CD4-positive, alpha-beta T cell treated with Interleukin-12 subunit alpha and Interleukin-12 subunit beta, for 1 hour (primary cell): ENCODE data around the gene NCOR2.
A peak's percentile ranks its signal among the peaks of the same experiment; 100 is the strongest.
"Not testable (repeated sequence)": the region's sequence is repeated elsewhere in the genome, so short reads cannot be mapped to it uniquely, and the experiment has no call there.

Experiments used
- DNase-seq: peaks from one replicate; pipeline ENCODE4 v3.0.0-alpha.2; 2020

NCOR2 gene

DNA sequence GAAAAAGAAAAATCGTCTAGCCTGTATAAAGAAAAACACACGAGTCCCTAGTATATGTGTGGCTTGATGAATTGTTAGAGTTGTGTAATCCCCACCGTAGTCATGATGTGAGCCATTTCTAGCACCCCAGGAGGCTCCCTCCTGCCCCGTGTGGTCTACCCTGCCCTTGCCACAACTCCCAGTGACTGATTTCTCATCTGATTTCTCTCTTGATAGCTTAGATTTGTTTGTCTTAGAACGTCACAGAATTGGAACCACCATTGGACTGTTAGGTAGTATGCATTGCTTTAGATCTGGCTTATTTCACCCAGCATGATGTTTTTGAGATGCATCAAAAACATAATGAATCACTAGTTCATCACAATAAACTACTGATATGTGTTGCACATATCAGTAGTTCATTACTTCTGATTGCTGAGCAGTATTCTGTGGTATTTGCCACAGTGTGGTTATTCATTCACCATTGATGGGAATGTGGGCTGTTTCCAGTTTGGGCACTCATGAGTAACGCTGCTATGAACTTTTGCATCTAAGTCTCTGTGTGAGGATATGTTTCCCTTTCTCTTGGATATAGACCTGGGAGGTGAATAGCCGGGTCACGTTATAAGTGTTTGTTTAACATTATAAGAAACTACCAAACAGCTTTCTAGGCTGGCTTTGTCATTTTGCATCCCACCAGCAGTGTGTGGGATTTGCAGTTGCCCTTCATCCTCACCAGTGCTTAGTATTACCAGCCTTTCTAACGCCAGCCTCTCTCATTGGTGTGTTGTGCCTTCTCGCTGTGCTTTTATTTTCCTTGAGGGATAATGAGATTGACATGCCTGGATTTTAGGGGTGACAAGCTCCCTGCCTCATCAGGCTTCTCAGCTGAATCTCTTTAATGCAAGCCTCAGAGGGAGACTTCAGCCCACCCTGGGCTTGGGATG lies 31.9 kb upstream of the NCOR2 start:
- no peak for DNase-seq

DNA sequence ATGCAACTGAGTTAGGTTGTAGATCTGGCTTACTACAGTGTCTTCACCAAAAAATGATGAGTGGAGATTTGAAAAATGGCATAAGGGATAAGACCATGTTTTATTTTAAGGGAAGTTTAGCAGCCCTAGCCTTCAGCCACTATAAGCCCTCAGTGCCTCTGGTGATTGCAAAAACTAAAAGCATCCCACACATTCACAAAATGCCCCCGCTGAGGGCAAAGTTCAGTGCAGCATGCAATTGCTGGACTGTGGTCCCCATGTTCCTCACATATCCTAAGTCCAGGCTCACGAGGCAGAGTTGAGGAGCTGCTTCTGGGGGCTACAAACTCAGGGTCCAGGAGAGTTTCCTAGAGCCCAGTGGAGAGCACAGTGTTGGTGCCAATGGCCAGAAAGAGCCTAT lies 29.6 kb upstream of the NCOR2 start:
- DNase-seq, result no peak

DNA sequence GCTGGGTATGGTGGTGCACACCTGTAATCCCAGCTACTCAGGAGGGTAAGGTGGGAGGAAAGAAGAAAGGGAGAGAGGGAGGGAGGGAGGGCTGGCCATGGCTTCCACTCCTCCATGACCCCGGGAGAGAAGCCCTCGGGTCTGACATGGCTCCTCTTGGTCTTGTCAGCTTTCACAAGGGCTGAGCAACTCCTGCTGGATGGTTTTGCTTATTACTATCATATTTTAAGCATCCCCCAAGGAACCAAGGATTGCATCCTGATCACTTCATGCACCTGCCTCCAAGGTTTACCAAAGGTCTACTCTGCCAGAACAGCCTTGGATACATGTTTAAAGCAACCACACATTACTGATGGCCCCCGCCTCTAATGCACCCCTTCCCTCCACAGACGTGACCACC lies 28.0 kb upstream of the NCOR2 start:
- no peak for DNase-seq

DNA sequence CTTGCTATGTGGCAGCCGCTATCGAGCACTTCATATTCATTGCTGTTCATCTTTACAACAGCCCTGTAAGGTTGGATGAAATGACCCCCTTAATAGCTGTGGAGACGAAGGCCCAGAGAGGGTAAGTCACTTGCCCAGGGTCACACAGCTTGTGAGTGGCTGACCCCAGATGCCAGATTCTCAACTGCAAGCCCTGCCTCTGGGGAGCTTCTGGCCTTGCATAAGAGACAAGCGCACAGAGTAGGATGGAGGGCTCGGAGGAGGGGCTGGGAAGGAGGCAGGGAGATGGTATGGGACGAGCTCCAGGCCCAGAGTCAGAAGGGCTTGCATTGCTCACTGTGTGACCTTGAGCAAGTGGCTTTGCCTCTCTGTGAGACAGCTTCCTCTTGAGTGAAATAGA lies 27.4 kb upstream of the NCOR2 start:
- DNase-seq, result no peak

DNA sequence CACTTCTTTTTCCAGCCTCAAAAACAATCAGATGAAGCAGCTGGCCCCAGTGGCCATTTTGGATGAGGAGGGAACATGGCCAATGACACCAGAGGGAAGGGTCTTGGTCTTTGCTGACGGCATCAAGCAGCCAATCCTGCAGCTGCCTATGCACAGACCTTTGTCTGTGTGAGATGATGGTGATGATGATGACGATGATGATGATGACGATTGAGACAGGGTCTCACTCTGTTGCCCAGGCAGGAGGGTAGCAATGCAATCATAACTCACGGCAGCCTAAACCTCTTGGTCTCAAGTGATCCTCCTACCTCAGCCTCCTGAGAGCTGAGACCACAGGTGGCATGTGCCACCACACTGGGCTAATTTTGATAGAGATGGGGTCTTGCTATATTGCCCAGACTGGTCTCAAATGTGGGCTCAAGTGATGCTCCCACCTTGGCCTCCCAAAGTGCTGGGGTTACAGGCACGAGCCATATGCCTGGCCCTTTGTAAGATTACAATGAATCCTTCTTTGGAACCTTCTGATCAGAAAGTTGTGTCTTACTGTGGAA lies 26.5 kb upstream of the NCOR2 start:
- no peak for DNase-seq

DNA sequence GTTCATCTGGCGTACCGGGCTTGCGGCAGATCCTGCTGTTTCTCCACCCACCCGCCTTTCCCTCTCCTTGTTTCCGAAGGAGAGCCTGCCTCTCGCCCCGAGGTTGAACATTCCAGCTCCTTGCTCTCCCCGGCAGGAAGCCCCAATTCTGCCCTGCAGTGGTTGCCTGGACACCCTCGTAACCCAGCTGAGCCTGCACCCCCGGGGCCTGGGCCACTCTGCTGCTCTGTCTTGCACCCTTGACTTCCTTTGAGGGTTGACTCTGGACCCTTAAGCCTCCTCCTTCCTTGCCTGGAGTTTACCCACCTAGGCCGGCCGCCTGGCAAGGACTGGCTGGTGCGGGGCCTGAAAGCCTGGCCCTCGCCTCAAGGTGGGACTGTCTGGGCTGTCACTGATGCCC lies 25.8 kb upstream of the NCOR2 start:
- no peak for DNase-seq

DNA sequence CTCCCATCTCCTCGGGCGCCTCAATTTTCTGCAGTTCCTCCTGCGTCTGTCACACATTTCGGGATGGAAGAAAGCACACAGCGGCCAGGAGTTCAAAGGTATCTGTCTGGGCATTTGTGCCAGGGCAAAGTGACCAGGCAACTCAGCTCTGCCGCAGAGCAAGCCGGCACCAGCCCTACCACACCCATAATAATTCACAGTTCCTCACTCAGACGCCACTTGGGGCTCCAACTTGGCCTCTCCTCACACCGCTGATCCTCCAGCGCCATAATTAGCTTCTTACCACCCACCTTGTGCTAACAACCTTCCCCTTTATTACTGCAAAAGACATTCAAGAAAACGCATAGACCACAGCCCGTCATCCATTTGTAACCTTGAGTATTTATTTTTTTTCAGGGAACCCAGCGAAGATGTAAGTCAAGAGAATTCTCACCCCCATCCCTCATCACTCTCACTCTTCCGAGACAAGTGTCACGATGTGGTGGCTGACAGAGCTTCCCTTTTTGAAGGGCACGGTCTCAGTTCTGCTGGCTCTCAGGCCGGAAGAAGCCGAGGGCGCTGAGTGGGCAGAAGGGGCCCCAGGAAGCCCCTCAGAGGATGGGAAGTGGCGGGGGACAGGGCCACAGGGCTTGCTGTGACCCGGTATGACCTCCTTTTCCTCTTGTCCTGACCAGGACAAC lies 25.2 kb upstream of the NCOR2 start:
- DNase-seq, result no peak

DNA sequence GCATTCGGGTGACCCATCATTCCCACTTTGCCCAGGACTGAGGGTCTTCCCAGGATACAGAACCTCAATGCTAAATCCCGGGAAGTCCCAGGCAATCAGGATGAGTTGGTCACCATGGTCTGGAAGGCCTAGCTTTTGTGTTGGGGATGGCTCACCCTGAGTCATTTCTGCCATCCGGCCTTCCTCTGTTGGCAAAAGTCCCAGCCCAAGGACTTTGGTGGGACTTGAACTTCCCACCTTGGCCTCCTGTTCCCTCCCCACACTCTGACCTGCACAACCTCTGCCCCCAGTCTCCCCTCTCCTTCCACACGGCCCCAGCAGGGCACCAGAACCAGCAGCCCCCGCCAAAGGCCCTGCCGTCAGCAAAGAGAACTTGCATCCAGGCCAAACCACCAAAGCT lies 24.6 kb upstream of the NCOR2 start:
- no peak for DNase-seq

DNA sequence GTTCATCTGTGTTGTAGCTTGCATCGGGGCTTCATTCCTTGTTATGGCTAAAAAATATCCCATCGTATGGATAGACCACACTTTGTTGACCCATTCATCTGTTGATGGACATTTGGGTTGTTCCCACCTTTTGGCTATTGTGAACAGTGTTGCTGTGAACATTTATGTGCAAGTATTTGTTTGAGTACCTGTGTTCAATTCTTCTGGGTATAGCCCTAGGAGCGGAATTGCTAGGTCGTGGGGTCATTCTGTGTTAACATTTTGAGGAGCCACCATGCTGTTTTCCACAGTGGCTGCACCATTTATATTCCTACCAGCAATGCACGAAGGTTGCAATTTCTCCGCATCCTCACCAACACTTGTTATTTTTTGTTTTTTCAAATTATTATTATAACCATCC lies 23.0 kb upstream of the NCOR2 start:
- DNase-seq, result no peak

DNA sequence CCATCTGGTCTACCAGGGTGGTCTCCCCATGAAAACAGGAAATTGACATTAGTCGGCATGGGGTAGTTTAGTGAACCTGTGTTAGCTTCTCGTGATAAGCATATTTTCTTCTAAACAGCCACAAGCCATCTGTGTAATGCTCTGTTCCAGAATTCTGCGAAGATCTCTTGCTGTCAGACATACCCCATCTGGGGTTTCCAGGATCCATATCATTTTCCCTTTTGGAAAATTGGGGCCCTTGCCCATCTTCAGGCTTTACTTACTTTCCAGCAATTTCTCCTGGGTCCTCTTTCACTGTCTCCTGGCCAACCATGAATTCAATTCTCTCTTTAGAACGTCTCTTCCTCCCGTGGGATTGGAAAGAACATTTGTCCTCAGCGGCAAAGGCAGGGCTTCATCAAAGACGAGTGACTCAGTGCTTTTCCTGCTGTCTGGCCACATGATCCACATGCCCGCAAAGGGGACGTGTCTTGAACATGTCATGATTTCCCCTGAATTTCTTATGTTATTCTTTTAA lies 21.4 kb upstream of the NCOR2 start:
- peak; percentile 17 for DNase-seq

DNA sequence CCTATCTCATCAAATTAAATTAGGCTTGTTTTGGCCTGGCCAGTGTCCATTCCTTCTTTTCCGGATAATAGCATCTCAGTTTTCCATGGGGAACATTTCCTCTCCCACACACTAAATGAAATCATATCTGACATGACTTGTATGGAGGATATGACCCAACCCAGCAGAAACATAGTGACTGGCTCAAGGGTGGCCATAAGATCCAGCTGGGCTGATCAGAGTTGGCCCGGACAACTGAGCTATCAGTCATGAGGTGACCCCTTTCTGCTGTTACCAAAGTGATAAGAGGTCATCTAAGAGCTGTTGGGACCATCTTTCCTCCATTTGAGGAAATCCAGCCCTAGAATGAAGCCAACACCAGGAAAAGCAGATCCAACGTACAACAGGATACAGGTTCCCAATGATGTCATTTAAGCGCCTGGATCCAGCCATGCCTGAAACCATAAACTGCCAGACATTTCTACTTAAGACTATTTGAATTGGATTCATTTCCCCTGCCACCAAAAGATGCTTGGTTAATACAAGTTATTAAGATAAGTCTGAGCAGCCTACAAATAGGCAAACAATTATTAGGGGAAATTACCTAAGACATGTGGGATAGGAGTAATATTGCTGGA lies 20.7 kb upstream of the NCOR2 start:
- no peak for DNase-seq

DNA sequence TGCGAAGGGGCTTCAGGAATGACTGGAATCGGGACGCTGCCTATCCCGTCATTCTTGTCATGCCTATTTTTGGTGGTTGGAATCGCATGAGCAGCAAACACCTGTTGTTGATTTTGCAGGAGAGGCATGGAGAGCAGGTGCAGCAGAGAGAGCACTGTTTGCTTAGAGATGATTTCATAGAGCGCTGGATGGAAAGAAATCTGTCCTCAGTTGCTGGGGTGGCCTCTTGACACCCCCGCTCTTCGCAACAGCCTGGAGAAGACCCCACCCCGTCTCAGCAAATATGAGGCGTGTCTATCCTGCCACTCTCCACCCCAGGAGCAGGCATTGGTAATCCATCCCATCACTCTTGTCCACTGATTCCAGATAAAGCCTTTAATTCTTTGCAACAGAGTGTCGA lies 19.3 kb upstream of the NCOR2 start:
- DNase-seq, result no peak

DNA sequence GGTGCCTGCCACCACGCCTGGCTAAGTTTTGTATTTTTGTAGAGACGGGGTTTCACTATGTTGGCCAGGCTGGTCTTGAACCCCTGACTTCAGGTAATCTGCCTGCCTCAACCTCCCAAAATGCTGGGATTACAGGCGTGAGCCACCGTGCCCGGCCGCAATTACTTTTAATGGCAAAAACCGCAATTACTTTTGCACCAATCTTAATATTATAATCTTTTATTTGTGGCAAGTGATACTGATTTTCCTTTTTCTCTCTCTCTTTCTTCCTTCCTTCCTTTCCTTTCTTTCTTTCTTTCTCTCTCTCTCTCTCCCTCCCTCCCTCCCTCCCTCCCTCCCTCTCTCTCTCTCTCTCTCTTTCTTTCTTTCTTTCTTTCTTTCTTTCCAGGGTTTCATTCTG lies 17.1 kb upstream of the NCOR2 start:
- DNase-seq, result not testable (repeated sequence)

DNA sequence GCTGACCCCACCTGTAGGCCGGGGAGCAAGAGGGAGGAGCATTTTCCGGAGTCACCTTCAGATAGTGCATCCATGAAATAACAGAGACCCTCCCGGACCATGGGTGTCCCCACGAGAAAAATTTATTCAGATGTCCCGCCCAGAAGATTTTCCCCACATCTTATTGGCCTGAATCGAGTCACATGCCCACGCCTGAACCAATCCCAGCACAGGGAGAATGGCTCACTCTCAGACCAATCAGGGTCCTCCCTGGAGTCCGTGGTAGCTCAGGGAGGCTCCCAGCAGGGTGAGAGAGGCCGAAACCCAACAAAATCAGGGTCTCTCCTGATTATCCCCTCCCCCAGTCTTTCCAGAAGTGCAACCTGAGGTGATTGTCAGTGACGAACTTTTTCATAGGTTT lies 16.4 kb upstream of the NCOR2 start:
- DNase-seq, result no peak

DNA sequence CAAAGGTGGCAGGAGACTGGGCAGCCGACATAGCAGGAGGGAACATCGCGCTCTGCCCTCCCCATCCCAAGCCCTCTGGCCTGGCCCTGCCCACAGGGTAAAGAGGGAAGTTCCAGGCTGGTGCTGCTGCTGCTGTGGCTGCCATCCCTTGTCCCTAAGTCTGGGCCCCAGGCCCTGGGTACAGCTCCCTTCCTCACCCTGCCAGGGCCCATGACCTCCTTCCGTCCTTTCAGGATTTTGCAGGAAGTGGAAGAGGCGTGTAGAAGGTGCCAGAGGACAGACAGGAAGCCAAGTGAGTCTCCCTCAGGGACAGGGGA lies 14.7 kb upstream of the NCOR2 start:
- no peak for DNase-seq

DNA sequence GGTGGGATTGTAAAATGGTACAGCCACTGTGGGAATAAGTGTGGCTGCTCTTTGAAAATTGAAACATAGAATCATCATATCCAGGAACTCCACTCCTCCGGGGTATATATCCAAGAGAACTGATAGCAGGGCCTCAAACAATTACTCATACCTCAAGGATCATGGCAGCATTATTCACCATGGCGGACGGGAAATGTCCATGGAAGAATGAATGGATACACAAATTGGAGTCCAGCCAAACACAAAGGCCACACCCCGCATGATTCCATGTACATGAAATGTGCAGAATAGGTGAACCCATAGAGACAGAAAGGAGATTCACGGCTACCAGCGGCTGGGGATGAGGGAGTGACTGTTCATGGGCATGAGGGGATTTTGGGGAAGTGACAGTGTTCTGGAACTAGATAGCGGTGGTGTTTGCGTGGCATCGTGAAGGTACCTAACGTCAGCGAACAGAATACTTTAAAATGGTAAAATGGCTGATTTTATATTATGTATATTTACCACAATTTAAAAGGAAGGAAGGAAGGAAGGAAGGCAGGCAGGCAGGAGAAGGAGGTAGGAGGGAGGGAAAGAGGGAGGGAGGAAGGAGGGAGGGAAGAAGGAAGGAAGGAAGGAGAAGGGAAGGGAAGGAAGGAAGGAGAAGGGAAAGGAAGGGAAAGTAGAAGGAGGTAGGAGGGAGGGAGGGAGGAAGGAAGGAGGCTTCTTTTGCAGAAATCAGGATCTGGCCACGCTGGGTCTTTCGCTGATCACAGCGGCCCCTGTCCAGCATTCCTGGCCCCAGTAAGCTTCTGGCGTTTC lies 14.1 kb upstream of the NCOR2 start:
- DNase-seq, result no peak

DNA sequence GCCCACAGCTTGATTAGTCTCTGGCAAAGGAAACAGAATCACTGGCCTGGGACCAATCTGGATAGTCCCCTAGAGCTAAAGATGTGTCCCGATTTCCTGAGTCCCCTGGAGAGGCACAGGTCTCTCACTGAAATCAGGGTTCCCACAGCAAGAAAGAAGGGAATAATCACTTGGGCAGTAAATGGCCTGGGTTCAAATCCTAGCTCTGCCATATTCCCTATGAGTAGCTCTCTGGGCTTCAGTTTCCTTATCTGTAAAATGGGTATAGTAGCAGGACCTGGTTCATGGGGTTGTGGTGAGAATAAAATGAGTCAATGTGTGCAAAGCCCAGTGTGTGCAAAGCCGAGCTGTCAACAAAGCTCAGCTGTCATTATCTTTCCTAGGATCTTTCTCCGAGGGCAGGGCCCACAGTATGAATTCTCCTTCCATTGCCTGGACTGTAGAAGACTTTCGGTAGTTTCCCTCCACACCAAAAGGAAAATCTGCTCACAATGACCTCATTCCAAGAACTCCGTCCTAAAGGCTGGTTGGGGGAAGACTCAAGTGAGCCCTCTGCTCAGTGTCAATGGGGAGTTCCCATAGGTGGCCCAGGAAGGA lies 12.6 kb upstream of the NCOR2 start:
- DNase-seq, result no peak

DNA sequence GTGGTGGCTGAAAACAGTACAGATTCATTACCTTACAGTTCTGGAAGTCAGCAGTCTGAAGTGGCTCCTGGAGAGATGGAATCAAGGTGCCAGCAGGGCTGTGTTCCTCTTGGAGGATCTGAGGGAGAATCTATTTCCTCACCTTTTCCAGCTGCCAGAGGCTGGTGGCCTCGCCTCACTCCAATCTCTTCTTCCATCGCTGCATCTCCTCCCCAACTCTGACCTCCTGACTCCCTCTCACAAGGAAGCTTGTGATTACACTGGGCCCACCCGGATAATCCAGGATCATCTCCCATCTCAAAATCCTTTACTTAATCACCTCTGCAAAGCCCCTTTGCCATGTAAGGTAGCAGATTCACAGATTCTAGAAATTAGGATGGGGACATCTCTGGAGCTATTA lies 11.4 kb upstream of the NCOR2 start:
- no peak for DNase-seq

DNA sequence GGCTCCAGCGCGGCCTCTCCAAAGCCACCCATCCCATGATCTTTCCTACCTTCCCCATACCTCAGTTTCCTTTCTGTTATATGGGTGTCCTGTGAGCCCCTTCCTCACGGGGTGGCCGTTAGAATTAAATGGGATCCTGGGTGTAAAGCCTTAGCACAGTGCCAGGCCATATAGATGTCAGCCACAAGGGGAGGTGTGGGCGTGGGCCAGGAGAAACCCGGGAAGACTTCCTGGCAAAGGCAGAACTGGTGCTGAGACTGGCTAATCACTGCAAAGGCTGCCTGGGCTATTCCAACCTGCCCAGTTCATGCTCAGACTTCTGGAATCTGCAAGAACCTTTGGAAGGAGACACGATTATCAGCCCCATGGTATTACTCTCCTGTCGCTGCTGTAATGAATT lies 11.0 kb upstream of the NCOR2 start:
- no peak for DNase-seq

DNA sequence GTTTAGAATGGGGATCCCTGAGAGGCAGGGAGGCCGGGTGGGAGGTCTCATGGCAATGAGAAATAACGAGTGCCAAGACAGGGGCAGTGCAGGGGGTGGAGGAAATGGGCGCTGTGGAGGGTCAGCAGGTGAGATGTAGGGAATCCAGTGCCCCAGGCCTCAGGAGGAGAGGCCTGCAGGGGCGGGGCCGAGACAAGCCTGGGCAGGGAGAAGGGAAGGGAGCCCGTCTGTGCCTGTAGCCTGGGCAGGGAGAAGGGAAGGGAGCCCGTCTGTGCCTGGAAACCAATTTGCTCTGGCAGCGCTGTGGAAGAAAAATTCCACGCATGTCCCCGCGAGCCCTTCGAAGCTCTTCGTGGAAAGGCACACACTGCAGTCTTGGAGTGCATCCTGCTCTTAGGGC lies 10.6 kb upstream of the NCOR2 start:
- no peak for DNase-seq

DNA sequence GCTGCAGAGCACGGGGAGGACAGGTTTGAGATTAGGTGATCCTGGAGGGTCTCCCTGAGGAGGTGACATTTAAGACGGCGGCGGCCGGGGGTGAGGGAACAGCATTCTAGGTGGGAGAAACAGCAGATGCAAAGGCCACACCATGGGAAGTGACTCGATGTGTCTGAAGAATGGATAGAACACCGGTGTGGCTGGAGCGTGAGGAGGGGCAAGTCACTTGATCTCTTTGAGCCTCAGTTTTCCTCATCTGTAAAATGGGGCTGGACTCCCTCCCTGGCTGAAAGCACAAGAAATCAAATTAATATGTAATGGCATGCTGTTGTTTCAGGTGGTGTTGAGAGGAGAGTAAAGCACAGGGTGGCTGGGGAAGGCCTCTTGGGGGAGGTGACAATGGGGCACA lies 10.0 kb upstream of the NCOR2 start:
- no peak for DNase-seq

DNA sequence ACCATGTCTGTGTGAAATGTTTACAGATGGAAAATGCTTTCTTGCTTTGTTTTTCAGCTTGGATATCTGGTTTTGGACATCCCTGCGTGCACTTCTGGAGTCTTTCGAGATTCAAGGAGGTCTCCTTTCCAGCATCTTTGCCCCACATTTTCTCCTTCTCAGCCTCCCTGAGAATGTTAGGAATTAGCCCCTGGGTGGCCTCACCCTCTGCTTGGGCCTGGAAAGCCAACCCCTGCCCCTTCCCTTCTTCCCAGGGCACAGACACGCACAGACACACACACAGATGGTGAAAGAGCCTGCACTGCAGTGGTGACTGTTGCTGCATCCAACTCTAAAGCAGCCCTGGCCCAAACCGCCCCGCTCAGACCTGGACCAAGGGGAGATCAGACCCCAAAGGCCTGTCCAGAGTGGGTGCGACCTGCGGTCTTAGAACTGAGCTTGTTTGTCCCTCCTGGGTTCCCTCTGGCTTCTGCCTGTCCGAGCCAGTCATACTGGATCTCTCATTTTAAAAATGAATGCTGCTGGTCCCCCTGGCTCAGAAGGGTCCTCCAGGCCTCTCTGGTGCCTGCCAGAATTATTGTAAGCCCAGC lies 8.7 kb upstream of the NCOR2 start:
- DNase-seq, result no peak
